Activated naive CD8-positive, alpha-beta T cell treated with anti-CD3 and anti-CD28 coated beads, Interleukin-2, amount 10 ng/mL, durations not matched to agents 7 days and 5 days (primary cell): Measurements from ENCODE around the gene PIAS1. TPM values are rescaled to one million over a fixed set of nuclear protein-coding genes. Genes with fewer than 3 reads are reported as not detected.
A peak's percentile ranks its signal among the peaks of the same experiment; 100 is the strongest.

ENCODE experiments used
- ATAC-seq: fragments of 150-1000 bp; cut with Tn5 transposase; one replicate; pipeline ENCODE4 v1.10.0; 2021; ENCODE audit warnings: low read depth, moderate library complexity
- POLR2A ChIA-PET: fragments of 350-600 bp; sonication (Branson Sonifier 250); formaldehyde crosslinking; loops from one replicate; lab custom pipeline; 2021; ENCODE audit warnings: antibody characterized with exemption; lab: Charles Lee
- DNase-seq: peaks from one replicate; pipeline ENCODE4 v3.0.0; 2021
- H3K27ac Mint-ChIP-seq: one replicate; pipeline ENCODE4 v1.8.0; 2022; ENCODE audit warnings: mild to moderate bottlenecking, mixed read lengths
- H3K27me3 Mint-ChIP-seq: one replicate; pipeline ENCODE4 v1.8.0; 2022; ENCODE audit warnings: mild to moderate bottlenecking, moderate library complexity, mixed read lengths
- H3K36me3 Mint-ChIP-seq: one replicate; pipeline ENCODE4 v1.8.0; 2021; ENCODE audit warnings: mild to moderate bottlenecking, mixed read lengths
- H3K4me1 Mint-ChIP-seq: one replicate; pipeline ENCODE4 v1.8.0; 2021; ENCODE audit warnings: mixed read lengths
- H3K4me3 Mint-ChIP-seq: one replicate; pipeline ENCODE4 v1.8.0; 2022; ENCODE audit warnings: mild to moderate bottlenecking, moderate library complexity, mixed read lengths
- H3K9me3 Mint-ChIP-seq: one replicate; pipeline ENCODE4 v1.8.0; 2021; ENCODE audit warnings: mixed read lengths
- total RNA-seq, 2 experiments: library from RNA; stranded (reverse); gene quantifications; one replicate each; pipeline ENCODE4 v1.2.3, GENCODE V29; 2021

PIAS1 gene
- total RNA-seq, 2 experiments from 2014 or later: 53.8 to 54.3 TPM

DNA sequence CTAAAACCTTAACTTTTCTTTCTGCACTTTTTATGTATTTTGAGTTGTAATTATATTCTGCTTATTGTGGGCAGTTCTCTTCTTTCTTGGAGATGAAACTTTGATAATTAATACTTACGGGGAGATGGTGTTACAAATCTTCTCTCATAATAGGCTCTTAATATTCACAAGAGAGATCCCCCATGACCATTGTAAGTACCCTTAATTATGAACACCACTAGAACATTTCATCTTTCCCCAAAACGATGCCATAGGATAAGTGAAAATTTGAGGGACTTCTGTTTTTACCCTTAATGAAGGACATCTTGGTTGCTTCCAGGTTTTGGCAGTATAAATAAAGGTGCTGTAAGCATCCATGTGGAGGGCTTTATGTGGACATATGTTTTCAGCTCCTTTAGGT lies 60.7 kb downstream of the PIAS1 start:
- H3K27ac Mint-ChIP-seq: peak overlapping the region; percentile 83
- no peaks in the 10 kb centered on the region for H3K27me3 Mint-ChIP-seq
- peaks cover 5% of the 10 kb centered on the region for H3K9me3 Mint-ChIP-seq
- peaks cover 26% of the 10 kb centered on the region for H3K4me1 Mint-ChIP-seq
- POLR2A ChIA-PET: no interaction called here
- DNase-seq (no peak), ATAC-seq (no peak)
- peak overlapping the region; percentile 84 for H3K4me3 Mint-ChIP-seq
- H3K36me3 Mint-ChIP-seq: peaks cover 34% of the 10 kb centered on the region

DNA sequence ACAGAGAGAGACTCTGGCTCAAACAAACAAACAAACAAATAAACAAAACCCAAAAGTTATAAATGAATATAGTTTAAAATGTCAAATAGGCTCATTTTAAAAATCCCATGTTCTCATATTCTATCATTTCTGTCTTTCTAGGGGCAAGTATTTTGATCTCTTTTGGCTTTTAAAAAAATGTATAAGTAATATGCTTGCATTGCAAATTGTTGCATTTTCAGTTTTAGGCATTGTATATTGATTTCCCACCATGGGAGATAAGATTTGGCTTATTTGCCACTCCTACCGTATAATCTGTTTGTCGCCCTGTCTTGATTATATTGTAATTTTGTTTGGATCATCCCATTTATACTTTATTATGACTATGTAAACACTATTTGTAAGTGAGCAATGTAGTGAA lies 70.6 kb downstream of the PIAS1 start:
- POLR2A ChIA-PET: no interaction called here
- H3K4me3 Mint-ChIP-seq: no peak overlapping the region
- DNase-seq (no peak), ATAC-seq (no peak)
- no peaks in the 10 kb centered on the region for H3K27me3 Mint-ChIP-seq
- H3K9me3 Mint-ChIP-seq: no peaks in the 10 kb centered on the region
- H3K36me3 Mint-ChIP-seq: peaks cover 50% of the 10 kb centered on the region
- peaks cover 3% of the 10 kb centered on the region for H3K4me1 Mint-ChIP-seq
- no peak overlapping the region for H3K27ac Mint-ChIP-seq

DNA sequence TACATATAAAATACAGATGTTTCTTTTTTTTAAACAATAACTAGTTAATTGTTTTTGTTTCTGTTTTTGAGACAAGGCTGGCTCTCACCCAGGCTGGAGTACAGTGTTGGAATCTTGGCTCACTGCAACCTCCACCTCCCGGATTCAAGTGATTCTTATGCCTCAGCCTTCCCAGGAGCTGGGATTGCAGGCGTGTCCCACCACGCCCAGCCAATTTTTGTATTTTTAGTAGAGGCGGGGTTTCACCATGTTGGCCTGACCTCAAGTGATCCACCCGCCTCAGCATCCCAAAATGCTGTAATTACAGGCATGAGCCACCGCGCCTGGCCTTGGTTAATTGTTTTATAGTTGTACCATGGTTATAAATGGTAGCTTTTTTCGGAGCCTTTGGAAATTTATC lies 72.3 kb downstream of the PIAS1 start:
- no peak overlapping the region for H3K4me3 Mint-ChIP-seq
- no peaks in the 10 kb centered on the region for H3K27me3 Mint-ChIP-seq
- H3K27ac Mint-ChIP-seq: no peak overlapping the region
- POLR2A ChIA-PET: no interaction called here
- no peaks in the 10 kb centered on the region for H3K9me3 Mint-ChIP-seq
- H3K4me1 Mint-ChIP-seq: peaks cover 3% of the 10 kb centered on the region
- H3K36me3 Mint-ChIP-seq: peaks cover 39% of the 10 kb centered on the region
- no peak for DNase-seq
- ATAC-seq: no peak

DNA sequence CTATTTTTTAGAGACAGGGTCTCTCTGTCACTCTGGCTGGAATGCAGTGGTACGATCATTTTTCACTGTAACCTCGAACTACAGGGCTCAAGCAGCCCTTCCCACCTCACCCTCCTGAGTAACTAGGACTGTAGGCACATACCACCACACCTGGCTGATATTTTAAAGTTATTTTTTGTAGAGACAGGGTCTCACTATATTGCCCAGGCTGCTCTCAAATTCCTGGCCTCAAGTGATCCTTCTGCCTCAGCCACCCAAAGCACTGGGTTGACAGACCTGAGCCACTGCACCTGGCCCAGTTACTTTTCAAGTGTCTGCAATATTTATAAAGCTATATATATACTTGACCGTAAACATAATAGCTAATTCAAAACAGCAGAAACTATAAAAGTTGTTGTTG lies 75.0 kb downstream of the PIAS1 start:
- Mint-ChIP-seq H3K27me3 (no peaks in the 10 kb centered on the region), H3K36me3 (peaks cover 23% of the 10 kb centered on the region), H3K4me1 (peaks cover 3% of the 10 kb centered on the region), H3K4me3 (no peak overlapping the region), H3K27ac (no peak overlapping the region), H3K9me3 (no peaks in the 10 kb centered on the region)
- POLR2A ChIA-PET: no interaction called here
- no peak for DNase-seq
- ATAC-seq: no peak

DNA sequence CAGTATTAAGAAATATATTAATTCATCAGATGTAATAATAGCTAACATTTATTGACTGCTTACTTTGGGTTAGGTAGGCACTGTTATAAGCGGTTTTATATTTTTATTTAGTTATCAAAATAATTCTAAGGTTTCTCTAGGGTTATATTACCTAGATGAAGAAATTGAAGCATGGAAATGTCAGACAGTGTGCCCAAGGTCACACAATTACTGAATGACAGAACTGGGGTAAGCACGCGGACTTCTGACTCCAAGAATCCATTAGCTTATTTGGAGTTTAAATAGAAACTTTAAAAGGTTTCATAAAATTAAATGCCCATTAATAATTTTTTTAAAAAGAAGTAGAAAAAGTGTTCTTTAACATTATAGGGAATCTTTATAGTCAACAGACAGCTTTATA lies 76.7 kb downstream of the PIAS1 start:
- H3K36me3 Mint-ChIP-seq: peaks cover 9% of the 10 kb centered on the region
- ATAC-seq (no peak), DNase-seq (no peak)
- no peak overlapping the region for H3K27ac Mint-ChIP-seq
- no peak overlapping the region for H3K4me3 Mint-ChIP-seq
- H3K4me1 Mint-ChIP-seq: peaks cover under 1% of the 10 kb centered on the region
- H3K27me3 Mint-ChIP-seq: no peaks in the 10 kb centered on the region
- POLR2A ChIA-PET: no interaction called here
- no peaks in the 10 kb centered on the region for H3K9me3 Mint-ChIP-seq

DNA sequence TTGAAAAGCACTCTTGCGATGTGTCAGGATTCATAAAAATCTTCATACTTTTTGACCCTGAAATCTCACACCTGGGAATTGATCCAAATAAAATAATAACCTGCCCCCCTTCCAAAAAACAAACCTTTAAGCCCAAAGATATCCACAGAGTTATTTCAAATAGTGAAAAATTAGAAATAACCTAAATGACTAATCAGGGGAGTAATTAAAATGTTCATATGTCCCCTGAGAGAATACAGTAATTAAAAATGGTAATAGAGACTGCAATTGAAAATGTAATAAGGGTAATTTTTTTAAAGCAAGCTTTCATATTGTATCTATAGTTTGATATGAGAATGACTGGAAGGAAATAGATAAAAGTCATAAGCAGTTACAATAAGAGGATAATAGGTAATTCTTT lies 83.0 kb downstream of the PIAS1 start:
- H3K4me3 Mint-ChIP-seq: no peak overlapping the region
- peaks cover 6% of the 10 kb centered on the region for H3K4me1 Mint-ChIP-seq
- peaks cover 12% of the 10 kb centered on the region for H3K36me3 Mint-ChIP-seq
- no peaks in the 10 kb centered on the region for H3K27me3 Mint-ChIP-seq
- H3K27ac Mint-ChIP-seq: no peak overlapping the region
- ATAC-seq (no peak), DNase-seq (no peak)
- POLR2A ChIA-PET: no interaction called here
- H3K9me3 Mint-ChIP-seq: no peaks in the 10 kb centered on the region

DNA sequence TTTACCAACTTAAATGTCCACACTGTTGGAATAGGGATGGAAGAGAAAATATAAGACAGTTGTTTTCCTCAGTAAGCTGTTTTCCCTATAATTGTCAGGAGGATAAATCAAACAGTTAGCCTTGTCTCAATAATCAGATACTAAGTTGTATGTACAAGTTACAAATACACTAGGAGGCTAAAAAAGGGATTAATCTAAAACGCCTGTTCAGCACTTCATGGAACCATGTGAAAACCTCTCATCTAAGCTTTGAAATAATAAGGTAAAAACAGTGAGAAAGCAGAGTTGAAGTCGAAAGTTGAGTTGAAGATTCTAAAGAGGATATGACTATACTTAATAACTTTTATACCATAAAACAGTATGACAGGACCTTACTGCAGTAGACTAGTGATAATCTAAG lies 89.0 kb downstream of the PIAS1 start:
- Mint-ChIP-seq H3K27me3 (no peaks in the 10 kb centered on the region), H3K27ac (no peak overlapping the region), H3K9me3 (no peaks in the 10 kb centered on the region), H3K36me3 (peaks cover 22% of the 10 kb centered on the region), H3K4me1 (peaks cover 14% of the 10 kb centered on the region), H3K4me3 (no peak overlapping the region)
- no peak for ATAC-seq
- DNase-seq: no peak
- POLR2A ChIA-PET: no interaction called here

DNA sequence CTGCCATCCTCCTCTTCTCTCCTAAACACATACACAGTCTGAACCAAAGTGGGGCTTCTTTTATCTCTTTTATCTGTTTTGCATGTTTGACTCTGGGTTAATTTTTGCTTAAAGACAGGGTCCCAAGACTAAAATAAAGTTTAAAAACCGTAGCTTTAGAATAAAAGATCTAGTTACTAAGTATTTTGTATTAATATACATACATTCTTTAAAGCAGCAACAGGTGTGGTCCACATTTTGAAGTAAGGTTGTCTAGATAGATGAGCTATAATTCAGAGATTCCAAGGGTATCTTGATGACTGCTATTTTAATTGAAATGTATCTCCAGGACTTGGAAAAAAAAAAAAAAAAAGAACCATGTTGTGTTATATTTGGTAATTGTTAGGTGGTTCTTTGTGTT lies 89.7 kb downstream of the PIAS1 start:
- Mint-ChIP-seq H3K4me1 (peaks cover 14% of the 10 kb centered on the region), H3K27me3 (no peaks in the 10 kb centered on the region), H3K9me3 (no peaks in the 10 kb centered on the region), H3K4me3 (no peak overlapping the region), H3K36me3 (peaks cover 22% of the 10 kb centered on the region), H3K27ac (no peak overlapping the region)
- no peak for ATAC-seq
- DNase-seq: no peak
- POLR2A ChIA-PET: no interaction called here

DNA sequence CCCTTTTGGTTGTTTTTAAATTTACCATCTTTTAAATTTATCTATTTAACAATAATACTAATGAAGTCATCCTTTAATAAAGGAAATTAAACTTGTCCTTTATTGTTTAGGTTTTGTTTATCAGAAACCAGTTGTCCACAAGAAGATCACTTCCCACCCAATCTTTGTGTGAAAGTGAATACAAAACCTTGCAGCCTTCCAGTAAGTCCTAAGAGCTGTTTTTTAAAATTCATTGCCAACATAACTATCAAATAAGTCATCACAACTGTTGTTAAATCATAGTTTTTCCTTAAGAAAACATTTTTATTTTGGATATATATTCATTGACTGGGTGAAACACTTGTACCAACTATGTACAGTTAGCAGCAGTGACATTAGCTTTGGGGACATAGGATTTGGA lies 91.6 kb downstream of the PIAS1 start:
- H3K9me3 Mint-ChIP-seq: no peaks in the 10 kb centered on the region
- peaks cover 20% of the 10 kb centered on the region for H3K36me3 Mint-ChIP-seq
- POLR2A ChIA-PET: no interaction called here
- H3K4me1 Mint-ChIP-seq: peaks cover 13% of the 10 kb centered on the region
- H3K27ac Mint-ChIP-seq: no peak overlapping the region
- no peaks in the 10 kb centered on the region for H3K27me3 Mint-ChIP-seq
- H3K4me3 Mint-ChIP-seq: no peak overlapping the region
- DNase-seq (no peak), ATAC-seq (no peak)

DNA sequence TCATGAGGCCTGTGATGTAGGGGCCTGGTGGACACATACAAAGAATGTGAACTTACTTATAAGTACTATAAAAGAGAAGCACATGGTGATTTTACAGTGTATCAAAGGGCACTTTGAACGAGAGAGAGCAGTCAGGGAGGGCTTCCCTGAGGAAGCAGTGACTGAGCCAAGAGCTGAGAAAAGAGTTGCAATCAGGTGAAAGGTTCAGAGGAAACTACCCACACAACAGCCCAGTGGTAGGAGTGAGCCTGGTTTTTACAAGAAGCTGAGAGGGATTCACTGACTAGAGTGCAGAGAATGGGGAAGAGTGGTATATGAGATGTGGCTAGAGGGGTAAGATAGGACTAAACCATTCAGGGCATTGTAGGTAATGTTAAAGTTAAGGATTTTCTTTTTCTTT lies 93.9 kb downstream of the PIAS1 start:
- POLR2A ChIA-PET: no interaction called here
- ATAC-seq: no peak
- no peaks in the 10 kb centered on the region for H3K27me3 Mint-ChIP-seq

DNA sequence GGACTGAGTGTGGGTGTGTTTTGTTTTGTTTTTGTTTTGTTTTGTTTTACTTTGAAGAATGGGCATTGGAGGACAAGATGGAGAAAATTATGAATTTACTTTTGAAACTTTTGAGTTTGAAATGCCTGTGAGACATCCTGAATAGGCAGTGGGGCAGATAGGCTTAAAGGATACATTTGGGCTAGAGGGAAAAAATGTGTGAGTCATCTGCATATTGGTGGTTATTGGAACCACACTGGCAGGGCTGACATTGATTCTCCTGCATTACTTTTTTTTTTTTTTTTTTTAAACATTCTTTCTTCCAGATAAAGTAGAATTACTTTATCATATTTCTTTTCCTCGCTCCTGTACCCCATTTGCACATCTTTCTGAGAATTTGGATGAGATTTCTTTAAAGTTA lies 94.9 kb downstream of the PIAS1 start:
- H3K9me3 Mint-ChIP-seq: no peaks in the 10 kb centered on the region
- H3K27me3 Mint-ChIP-seq: no peaks in the 10 kb centered on the region
- H3K4me1 Mint-ChIP-seq: peaks cover 9% of the 10 kb centered on the region
- POLR2A ChIA-PET: no interaction called here
- H3K4me3 Mint-ChIP-seq: no peak overlapping the region
- H3K27ac Mint-ChIP-seq: no peak overlapping the region
- H3K36me3 Mint-ChIP-seq: peaks cover 23% of the 10 kb centered on the region
- ATAC-seq (no peak), DNase-seq (no peak)

More for the DNA sequence above, 93.9 kb downstream of the PIAS1 start:
- DNase-seq: no peak
- peaks cover 13% of the 10 kb centered on the region for H3K4me1 Mint-ChIP-seq
- H3K4me3 Mint-ChIP-seq: no peak overlapping the region
- H3K27ac Mint-ChIP-seq: no peak overlapping the region
- peaks cover 27% of the 10 kb centered on the region for H3K36me3 Mint-ChIP-seq
- H3K9me3 Mint-ChIP-seq: no peaks in the 10 kb centered on the region

DNA sequence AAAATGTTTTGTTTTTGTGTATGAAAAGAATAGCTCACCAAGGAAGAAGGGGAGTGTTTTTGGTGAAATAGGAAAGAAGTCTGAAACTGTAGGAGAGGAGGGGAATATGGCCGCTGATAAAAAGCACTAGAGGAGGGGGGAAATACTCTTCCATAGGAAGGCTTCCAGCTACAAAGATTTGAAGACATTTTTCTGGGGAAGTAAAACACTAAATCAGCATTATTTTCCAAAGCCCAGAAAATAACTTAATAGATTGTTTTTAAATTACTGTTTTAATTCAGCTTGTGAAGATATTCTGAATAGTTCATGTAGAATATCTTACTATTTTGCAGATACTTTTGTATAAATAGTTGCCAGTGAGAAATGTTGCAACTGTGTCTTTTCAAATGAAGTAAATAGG lies 96.1 kb downstream of the PIAS1 start:
- ATAC-seq: no peak
- H3K27ac Mint-ChIP-seq: no peak overlapping the region
- no peak overlapping the region for H3K4me3 Mint-ChIP-seq
- peaks cover 24% of the 10 kb centered on the region for H3K36me3 Mint-ChIP-seq
- no peaks in the 10 kb centered on the region for H3K9me3 Mint-ChIP-seq
- POLR2A ChIA-PET: no interaction called here
- no peak for DNase-seq
- H3K4me1 Mint-ChIP-seq: peaks cover 9% of the 10 kb centered on the region
- H3K27me3 Mint-ChIP-seq: no peaks in the 10 kb centered on the region

DNA sequence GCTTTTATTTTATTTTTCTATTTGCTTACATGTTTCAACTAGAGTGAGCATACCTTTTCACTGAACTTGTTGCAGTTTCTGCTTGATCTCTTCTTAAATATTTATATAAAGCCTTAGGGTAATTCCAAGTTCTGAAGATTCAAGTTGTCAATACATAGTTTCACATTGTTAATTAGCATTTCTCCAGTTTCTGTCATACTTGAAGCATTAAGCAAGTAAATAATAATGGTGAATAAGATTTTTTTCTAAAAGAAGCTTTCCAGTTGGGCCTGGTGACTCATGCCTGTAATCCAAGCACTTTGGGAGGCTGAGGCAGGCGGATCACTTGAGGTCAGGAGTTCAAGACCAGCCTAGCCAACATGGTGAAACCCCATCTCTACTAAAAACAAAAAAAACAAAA lies 97.2 kb downstream of the PIAS1 start:
- H3K4me1 Mint-ChIP-seq: peaks cover 9% of the 10 kb centered on the region
- no peak for DNase-seq
- no peak for ATAC-seq
- no peak overlapping the region for H3K27ac Mint-ChIP-seq
- H3K4me3 Mint-ChIP-seq: no peak overlapping the region
- POLR2A ChIA-PET: no interaction called here
- no peaks in the 10 kb centered on the region for H3K9me3 Mint-ChIP-seq
- no peaks in the 10 kb centered on the region for H3K27me3 Mint-ChIP-seq
- peaks cover 22% of the 10 kb centered on the region for H3K36me3 Mint-ChIP-seq

DNA sequence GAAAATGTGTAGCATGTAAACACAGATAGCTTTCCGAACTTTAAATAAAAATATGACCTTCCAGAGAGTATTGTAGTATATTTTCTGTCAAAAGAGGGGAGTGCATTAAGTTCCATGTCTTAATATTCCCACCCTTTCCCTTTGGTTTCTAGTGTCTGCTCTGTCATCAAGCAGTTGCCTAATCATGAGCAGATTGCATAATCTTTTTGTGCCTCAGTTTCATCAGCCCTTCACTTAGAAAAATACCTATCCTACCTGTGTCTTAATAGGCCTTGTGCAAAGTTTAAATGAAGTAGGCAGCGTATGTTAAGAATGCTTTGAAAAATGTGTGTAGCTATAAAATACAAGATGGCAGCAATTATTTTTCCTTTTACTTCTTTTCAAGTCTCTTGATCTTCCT lies 98.2 kb downstream of the PIAS1 start:
- no peaks in the 10 kb centered on the region for H3K9me3 Mint-ChIP-seq
- no peak for DNase-seq
- peaks cover 9% of the 10 kb centered on the region for H3K4me1 Mint-ChIP-seq
- no peak for ATAC-seq
- peaks cover 19% of the 10 kb centered on the region for H3K36me3 Mint-ChIP-seq
- POLR2A ChIA-PET: no interaction called here
- no peak overlapping the region for H3K4me3 Mint-ChIP-seq
- no peak overlapping the region for H3K27ac Mint-ChIP-seq
- no peaks in the 10 kb centered on the region for H3K27me3 Mint-ChIP-seq

DNA sequence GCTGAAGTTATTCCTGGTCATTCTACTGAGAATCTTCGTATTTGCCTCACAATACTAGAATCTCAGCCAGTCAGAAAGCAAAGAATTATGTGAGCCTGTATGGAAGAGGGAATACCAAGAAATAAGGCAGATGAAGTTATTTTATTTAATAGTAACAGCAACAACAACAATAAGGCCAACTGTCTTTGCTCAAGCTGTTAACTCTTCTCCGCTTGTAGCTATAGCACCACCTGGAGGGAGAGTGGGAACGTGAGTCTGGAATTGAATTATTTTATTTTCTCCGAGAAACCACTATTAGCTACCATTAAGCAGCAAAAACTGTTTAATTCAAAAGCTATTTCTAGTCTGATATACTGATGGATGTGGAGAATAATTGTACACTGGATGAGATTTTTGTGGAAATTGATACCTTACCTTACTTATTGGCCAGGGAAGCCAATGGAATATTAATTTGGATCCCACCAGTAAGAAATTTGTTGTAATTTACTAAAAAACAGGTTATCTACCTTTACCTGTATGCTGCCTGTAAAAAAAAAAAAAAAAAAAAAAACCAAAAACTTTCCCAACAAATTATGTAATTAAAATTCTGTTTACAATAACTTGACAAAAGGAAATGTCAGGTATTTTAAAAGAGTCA lies 100.9 kb downstream of the PIAS1 start:
- ATAC-seq (no peak), DNase-seq (no peak)
- H3K36me3 Mint-ChIP-seq: peaks cover 12% of the 10 kb centered on the region
- no peaks in the 10 kb centered on the region for H3K27me3 Mint-ChIP-seq
- H3K27ac Mint-ChIP-seq: no peak overlapping the region
- no peaks in the 10 kb centered on the region for H3K4me1 Mint-ChIP-seq
- POLR2A ChIA-PET: no interaction called here
- no peaks in the 10 kb centered on the region for H3K9me3 Mint-ChIP-seq
- H3K4me3 Mint-ChIP-seq: no peak overlapping the region
